HG02763 (cell line): ENCODE measurements around the gene WDR70.
"Not testable (repeated sequence)": the region's sequence is repeated elsewhere in the genome, so short reads cannot be mapped to it uniquely, and the experiment has no call there.

ENCODE experiments used
- ATAC-seq: cut with Tn5 transposase; IDR thresholded peaks from one replicate; pipeline ENCODE4 v1.9.1; 2021; ENCODE audit warnings: mild to moderate bottlenecking, moderate library complexity; ENCODE audit not compliant: unreplicated experiment

WDR70 gene

DNA sequence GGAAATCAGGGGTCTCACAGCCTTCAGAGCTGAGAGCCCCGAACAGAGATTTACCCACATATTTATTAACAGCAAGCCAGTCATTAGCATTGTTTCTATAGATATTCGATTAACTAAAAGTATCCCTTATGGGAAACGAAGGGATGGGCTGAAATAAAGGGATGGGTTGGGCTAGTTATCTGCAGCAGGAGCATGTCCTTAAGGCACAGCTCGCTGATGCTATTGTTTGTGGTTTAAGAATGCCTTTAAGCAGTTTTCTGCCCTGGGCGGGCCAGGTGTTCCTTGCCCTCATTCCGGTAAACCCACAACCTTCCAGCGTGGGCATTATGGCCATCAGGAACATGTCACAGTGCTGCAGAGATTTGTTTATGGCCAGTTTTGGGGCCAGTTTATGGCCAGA is 74.1 kb downstream of the WDR70 start:
- not testable (repeated sequence) for ATAC-seq

- not testable (repeated sequence) for ATAC-seq
Measured at GRCh38 chr5:37454402-37455055, 75.4 kb downstream of the WDR70 start.

DNA sequence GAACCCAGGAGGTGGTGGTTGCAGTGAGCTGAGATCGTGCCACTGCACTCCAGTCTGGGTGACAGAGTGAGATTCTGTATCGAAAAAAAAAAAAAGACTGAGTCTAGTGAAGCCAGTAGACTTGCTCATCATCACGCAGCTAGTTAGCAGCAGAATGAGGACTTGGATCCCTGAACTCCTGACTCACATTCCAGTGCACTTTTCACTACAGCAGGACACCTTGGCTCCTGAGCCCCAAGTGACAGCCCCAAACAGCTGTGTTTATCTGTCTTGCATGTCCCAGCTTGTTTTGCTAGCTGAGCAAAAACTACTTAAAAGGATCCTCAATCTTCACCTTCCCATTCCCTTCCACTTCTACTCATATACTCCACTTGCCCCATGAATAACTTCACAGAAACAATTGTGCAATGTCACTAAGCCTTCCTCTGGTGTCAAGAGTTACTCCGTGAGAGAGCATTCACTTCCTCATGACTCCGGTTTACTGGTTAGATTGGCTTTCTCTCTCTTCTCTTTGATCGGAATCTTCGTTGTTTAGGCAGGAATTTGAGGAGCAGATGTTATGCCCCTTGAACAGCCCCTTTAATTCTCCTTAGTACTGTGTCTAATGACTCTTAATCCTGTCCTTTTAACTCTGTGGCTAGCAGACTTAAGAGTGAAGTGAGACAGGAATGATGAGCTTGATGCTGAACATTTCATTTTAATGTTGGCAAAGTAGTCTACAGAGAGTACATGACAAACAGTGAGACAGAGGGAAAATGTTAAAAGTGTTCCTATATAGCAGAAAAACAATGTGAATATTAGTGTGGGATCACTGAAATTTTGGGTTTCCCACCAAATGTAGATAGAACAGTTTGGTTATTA is 84.3 kb downstream of the WDR70 start:
- not testable (repeated sequence) for ATAC-seq

DNA sequence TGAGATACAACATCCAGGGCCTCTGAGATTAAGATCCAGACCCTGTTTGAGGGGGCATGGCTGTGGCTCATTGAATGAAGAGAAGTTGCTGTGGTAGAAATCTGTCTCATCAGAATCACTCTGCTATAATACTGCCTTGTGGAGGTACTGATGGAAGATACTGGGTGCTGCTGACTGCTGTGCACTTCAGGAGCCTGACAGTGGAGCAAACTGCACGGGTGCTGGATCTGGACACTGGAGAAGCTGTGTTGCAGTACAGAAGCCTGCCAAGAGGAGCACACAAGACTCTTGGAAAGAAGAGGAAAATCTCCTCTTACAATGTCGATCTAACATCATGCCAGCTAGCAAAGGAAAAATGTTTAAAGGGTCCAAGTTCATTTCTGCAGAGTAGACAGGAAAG is 85.5 kb downstream of the WDR70 start:
- ATAC-seq: not testable (repeated sequence)

GRCh38 chr5:37469383-37469782 is 90.3 kb downstream of the WDR70 start:
- not testable (repeated sequence) for ATAC-seq

DNA sequence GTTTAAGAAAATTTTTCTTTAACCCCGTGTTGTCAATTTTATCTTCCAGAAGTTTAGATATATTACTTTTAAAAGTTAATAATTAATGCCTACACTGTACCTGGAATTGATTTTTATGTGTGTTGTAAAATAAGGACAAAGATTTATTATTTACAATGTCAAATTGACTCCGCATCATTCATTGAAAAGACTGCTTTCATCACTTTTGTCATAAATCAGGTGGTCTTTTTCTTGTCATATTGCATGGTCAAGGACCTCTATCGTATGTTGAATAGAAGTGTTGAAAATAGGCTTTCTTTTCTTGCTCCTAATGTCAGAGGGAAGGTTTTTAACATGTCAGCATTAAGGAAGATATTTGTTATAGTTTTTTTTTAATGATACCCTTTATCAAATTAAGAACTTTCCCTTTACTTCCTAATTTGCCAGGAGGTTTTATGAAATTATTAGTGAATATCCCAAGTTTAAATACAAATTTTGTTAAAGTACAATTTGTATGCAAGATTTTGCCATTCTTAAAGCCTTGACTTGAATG is 92.6 kb downstream of the WDR70 start:
- ATAC-seq: no peak

DNA sequence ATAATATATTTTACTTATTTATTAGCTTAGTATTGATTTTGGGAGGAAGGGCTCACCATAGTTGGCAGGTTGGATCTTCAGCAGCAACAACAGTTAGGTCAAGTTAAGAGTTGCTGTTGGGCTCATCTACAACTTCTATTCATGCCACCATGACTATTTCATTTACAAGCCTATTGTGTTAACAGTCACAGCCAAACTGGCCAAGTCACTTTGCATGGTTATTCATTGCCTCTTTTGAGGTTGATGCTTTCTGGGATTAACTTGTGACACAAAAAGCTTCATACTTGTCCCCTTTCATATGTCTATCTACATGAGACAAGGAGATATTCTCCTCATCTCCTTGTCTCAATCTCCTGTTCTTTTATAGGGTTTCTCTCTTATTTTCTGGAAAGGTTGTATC is 98.3 kb downstream of the WDR70 start:
- ATAC-seq: no peak

- ATAC-seq: no peak
Measured at GRCh38 chr5:37478121-37478894, 99.2 kb downstream of the WDR70 start.

DNA sequence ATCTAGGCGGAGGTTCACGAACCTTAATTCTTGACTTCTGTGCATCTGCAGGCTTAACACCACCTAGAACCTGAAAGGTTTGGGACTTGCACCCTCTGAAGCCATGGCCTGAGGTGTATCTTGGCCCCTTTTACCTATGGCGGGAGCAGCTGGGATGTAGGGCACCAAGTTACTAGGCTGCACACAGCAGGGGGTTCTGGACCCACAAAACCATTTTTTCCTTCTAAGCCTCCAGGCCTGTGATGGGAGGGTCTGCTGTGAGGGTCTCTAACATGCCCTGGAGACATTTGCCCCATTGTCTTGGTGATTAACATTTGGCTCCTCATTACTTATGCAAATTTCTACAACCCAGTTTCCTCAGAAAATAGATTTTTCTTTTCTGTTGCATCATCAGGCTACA is 102.3 kb downstream of the WDR70 start:
- not testable (repeated sequence) for ATAC-seq

- ATAC-seq: no peak
Measured at GRCh38 chr5:37490120-37490810, 111.1 kb downstream of the WDR70 start.

DNA sequence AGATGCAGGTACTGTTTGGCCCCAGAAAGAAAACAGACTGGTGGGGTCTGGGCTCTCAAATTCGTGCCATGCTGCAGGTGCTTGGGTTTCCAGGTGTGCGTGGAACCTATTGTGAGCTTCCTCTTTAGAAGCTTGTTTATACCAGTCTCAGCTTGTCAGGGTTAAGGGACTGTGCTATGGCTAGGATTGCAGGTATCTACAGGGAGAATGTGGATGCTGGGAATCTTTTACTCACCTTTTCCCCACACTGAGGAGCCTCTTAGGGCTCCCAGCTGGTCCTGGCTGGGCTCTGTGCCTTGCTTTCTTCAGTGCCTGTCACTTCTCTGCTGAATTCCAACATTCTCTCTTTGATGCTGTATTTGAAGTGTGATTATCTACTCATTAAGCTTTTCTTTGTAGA is 111.8 kb downstream of the WDR70 start:
- no peak for ATAC-seq

DNA sequence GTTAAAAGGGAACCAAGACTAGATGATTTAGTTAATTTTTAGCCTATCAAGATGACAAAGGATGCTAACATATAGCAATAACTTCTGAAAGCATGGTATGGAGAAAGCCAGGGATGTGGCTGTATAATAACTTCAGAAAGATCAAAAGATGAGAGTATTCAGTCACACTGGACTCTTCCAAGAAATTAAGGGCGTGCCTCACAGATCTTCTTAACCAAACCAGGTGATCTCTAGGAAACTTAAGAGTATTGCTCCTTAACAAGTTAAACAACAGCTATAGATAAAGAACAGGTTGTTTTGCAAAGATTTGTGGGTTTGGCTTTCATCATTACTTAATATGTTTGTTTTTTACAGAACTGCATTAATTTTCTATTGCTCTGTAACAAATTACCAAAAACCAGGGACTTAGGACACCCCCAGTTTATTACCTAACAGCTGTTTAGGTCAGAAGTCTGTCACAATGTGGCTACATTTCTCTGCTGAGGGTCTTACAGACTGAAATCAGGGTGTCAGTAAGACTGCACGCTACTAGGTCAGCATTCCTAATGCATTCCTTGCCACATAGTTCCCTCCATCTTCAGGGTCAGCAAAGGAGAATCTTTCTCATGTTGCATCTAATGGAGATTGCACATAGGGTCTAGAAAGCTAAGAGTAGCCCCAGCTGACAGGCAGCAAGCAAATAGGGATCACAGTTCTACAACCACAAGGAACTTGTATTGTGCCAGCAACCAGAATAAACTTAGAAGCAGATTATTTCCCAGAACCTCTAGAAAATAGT is 113.8 kb downstream of the WDR70 start:
- no peak for ATAC-seq

DNA sequence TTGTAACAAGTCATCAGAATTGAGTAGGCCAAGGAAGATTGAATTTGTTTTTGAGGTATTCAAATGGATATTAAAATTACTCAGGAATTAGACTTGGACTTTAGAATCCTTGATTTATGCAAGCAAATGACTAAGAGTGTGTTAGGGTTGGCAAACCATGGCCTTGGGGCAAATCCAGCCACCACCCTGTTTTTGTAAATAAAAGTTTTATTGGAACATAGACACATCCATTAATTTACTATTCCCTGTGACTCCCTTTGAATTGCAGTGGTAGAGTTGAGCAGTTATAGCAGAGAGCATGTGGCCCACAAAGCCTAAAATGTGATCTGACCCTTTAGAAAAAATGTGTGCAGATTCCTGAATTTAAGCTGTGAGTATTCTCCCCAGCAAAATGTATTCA is 115.6 kb downstream of the WDR70 start:
- no peak for ATAC-seq

DNA sequence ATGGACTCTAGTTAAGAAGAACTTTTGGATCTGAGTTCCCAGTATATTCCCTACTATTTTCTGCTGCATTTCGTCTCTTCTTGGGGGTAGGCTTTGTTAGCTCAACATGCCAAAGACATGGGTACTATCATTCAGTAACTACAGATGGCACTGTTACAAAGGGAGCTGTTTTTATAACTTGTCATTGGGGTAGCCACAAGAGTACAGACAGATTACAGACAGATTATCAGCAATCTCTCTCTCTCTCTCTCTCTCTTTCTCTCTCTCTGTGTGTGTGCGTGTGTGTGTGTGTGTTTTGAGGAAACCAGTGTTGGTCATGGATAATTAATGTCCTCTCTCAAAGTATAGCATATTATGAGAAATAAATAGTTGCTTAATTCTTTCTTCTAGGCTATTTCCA is 116.1 kb downstream of the WDR70 start:
- ATAC-seq: no peak

DNA sequence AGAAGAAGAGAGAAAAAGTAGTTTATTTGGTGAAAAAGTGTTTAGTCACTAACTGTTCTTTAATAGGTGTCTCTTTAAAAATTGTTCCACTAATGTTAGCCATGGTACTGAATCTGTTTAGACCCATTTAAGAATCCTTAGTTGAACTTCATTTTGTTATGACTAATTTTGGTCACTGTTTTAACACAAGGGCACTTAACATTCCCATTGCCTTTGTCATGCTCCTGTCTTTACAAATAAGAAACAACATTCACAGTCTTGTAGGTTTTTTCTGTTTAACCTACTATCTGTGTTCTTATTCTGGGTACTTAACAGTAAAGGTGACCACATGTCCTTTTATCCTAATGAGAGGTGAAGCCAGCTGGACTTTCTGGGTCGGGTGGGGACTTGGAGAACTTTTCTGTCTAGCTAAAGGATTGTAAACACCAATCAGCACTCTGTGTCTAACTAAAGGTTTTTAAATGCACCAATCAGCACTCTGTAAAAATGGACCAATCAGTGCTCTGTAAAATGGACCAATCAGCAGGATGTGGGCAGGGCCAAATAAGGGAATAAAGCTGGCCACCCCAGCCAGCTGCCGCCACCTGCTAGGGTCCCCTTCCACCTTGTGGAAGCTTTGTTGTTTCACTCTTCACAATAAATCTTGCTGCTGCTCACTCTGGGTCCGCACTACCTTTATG is 116.7 kb downstream of the WDR70 start:
- no peak for ATAC-seq

- no peak for ATAC-seq
Measured at GRCh38 chr5:37496902-37497445, 117.9 kb downstream of the WDR70 start.

DNA sequence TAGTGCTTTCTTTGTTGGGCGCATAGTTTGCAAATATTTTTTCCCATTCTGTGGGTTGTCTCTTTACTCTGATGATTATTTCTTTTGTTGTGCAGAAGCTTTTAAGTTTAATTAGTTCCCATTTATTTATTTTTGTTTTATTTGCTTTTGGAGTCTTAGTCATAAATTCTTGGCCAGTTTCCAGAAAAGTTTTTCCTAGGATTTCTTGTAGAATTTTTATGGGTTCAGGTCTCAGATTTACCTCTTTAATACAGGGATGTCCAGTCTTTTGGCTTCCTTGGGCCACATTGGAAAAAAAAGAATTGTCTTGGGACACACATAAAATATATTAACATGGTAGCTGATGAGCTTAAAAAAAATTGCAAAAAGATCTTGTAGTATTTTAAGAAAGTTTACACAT is 122.0 kb downstream of the WDR70 start:
- ATAC-seq: no peak

GRCh38 chr5:37506241-37506640 is 127.1 kb downstream of the WDR70 start:
- no peak for ATAC-seq

DNA sequence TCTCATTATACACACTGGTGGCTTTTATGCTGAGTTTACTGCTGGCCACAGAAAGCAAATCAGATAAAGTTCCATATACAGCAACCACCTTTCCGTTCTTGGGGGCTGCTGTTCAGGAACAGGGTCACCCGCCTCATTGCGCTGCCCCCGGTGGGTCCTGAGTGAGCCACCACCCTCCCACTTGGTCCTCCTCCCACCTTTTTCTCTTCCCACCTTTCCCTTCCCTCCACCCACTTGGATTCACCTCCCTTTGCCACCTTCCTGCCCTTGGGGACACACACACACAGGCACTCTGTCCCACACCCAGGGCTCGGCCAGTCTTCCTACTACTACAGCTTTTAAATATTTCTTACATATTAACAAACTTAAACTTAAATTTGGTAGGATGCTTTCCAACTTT is 127.6 kb downstream of the WDR70 start:
- no peak for ATAC-seq
